Measurements from ENCODE around the gene TAF1. TPM values are rescaled to one million over a fixed set of nuclear protein-coding genes. Genes with fewer than 3 reads are reported as not detected.
"Not testable (repeated sequence)": the region's sequence is repeated elsewhere in the genome, so short reads cannot be mapped to it uniquely, and the experiment has no call there.

Gene TAF1
- total RNA-seq, 2 experiments from 2014 or later: 61.0 to 62.2 TPM

DNA sequence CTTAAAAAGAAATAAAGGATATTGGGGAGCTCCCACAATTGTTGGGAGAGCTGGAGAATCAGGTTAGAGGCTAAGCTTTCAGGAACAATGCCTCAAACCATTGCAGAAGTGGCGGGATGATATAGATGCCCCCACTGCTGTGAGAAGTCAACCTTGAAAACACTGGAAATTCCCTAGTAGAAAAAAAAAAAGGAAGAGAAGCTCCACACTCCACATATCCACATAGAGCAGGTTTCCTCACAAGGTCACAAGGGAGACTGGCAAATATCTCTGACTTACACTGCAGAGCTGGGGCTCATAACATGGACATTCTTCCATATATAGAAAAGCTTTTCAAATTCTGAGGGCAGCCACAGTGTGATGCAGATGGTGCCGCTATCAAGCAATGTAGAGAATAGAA lies 144.0 kb downstream of the TAF1 start:
- H3K4me1 ChIP-seq (ENCODE audit: insufficient read depth, low read length): peaks cover 2% of the 10 kb centered on the region
- Mint-ChIP-seq H3K4me3 (no peak overlapping the region), H3K9me3 (no peaks in the 10 kb centered on the region), H3K36me3 (ENCODE audit: low read depth) (no peaks in the 10 kb centered on the region), H3K27me3 (no peaks in the 10 kb centered on the region), H3K27ac (no peak overlapping the region), H3K4me1 (ENCODE audit: low read depth) (peaks cover 8% of the 10 kb centered on the region)
- DNase-seq: no peak
- CTCF ChIA-PET: no interaction called here
- no peak overlapping the region for H3K4me3 ChIP-seq (ENCODE audit: low read length)
- intact Hi-C loops (cut with DNase I, micrococcal nuclease): no loop called here
- H3K27me3 ChIP-seq (ENCODE audit: control insufficient read depth in 1 of 2, insufficient read depth in 2 of 2, low read length in 2 of 2): no peaks in the 10 kb centered on the region
- no peak for ATAC-seq (ENCODE audit: poor library complexity)
- H3K36me3 ChIP-seq (ENCODE audit: insufficient read depth, low read length): no peaks in the 10 kb centered on the region
- POLR2A ChIA-PET: no interaction called here
- H3K9me3 ChIP-seq (ENCODE audit: control insufficient read depth in 1 of 2, insufficient read depth in 1 of 2, low read length in 2 of 2): no peaks in the 10 kb centered on the region
- no peak overlapping the region for H3K27ac ChIP-seq (ENCODE audit: low read depth in 1 of 2, low read length in 2 of 2)
- TF ChIP-seq, protein P1, sequence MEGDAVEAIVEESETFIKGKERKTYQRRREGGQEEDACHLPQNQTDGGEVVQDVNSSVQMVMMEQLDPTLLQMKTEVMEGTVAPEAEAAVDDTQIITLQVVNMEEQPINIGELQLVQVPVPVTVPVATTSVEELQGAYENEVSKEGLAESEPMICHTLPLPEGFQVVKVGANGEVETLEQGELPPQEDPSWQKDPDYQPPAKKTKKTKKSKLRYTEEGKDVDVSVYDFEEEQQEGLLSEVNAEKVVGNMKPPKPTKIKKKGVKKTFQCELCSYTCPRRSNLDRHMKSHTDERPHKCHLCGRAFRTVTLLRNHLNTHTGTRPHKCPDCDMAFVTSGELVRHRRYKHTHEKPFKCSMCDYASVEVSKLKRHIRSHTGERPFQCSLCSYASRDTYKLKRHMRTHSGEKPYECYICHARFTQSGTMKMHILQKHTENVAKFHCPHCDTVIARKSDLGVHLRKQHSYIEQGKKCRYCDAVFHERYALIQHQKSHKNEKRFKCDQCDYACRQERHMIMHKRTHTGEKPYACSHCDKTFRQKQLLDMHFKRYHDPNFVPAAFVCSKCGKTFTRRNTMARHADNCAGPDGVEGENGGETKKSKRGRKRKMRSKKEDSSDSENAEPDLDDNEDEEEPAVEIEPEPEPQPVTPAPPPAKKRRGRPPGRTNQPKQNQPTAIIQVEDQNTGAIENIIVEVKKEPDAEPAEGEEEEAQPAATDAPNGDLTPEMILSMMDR (IDR thresholded peaks at IDR 0.05): no peak

DNA sequence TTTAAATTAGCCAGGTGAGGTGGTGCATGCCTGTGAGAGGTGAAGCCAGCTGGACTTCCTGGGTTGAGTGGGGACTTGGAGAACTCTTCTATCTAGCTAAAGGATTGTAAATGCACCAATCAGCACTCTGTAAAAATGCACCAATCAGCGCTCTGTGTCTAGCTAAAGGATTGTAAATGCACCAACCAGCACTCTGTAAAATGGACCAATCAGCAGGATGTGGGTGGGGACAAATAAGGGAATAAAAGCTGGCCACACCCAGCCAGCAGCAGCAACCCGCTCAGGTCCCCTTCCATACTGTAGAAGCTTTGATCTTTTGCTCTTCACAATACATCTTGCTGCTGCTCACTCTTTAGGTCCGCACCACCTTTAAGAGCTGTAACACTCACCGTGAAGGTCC lies 147.6 kb downstream of the TAF1 start:
- H3K9me3 ChIP-seq (ENCODE audit: control insufficient read depth in 1 of 2, insufficient read depth in 1 of 2, low read length in 2 of 2); H3K36me3 ChIP-seq (ENCODE audit: insufficient read depth, low read length); H3K27me3 Mint-ChIP-seq; H3K9me3 Mint-ChIP-seq; H3K4me3 ChIP-seq (ENCODE audit: low read length); H3K4me1 Mint-ChIP-seq (ENCODE audit: low read depth); DNase-seq; H3K27me3 ChIP-seq (ENCODE audit: control insufficient read depth in 1 of 2, insufficient read depth in 2 of 2, low read length in 2 of 2); H3K36me3 Mint-ChIP-seq (ENCODE audit: low read depth); H3K4me3 Mint-ChIP-seq; H3K4me1 ChIP-seq (ENCODE audit: insufficient read depth, low read length); H3K27ac Mint-ChIP-seq; H3K27ac ChIP-seq (ENCODE audit: low read depth in 1 of 2, low read length in 2 of 2); ATAC-seq (ENCODE audit: poor library complexity): not testable (repeated sequence)
- ChIA-PET CTCF (interaction anchor here (0.7 kb wide), 1 partner anchor 22 kb away, joined by 5 read pairs; no protein-coding TSS in a partner anchor), POLR2A (interaction anchor here (1.4 kb wide), 1 partner anchor 22 kb away, joined by 4 read pairs; no protein-coding TSS in a partner anchor)
- intact Hi-C loops (cut with DNase I, micrococcal nuclease): loop anchor here in 1 of 2 experiments (2.0 kb wide), 2 partner anchors 19 to 41 kb away; partner anchors contain the start of gene OGT

DNA sequence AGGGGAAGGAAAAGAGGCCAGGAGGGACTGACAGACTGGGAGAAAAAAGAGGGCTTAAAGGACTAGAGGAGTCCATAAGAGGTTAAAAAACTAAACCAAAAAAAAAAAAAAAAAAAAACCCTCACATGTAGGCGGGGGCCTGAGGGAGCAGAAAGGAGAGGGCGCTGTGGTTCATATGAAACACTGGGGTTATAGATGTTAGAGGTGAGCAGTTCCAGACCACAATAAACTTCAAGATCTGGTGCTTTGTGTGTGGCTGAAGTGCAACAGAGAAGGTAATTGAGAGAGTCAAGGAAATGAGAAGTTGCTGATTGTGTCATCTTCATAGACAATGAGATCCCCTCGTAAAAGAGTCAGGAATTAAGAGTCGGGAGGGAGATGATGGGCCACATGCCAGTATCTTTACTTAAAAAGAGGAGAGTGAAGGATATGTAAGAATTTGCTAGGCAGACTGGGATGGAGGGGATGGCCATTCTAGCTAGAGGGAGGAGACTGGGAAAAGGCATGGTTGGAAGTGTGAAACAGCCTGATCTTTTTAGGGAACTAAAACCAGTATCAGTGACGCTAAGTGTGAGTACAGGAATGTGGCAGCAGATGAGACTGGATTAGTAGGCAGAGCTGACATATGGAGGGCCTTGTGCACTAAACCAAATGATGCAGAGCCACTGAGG lies 148.3 kb downstream of the TAF1 start:
- peaks cover 2% of the 10 kb centered on the region for H3K4me1 ChIP-seq (ENCODE audit: insufficient read depth, low read length)
- no peaks in the 10 kb centered on the region for H3K9me3 Mint-ChIP-seq
- POLR2A ChIA-PET: interaction anchor here (1.4 to 2.1 kb wide), 2 partner anchors 18 to 22 kb away, joined by 4 to 9 read pairs; partner anchors contain the start of gene OGT
- H3K27me3 ChIP-seq (ENCODE audit: control insufficient read depth in 1 of 2, insufficient read depth in 2 of 2, low read length in 2 of 2): no peaks in the 10 kb centered on the region
- H3K27me3 Mint-ChIP-seq: no peaks in the 10 kb centered on the region
- DNase-seq (peak in 9 of 14 experiments; percentile 6 to 76 (median 38)), ATAC-seq (ENCODE audit: poor library complexity) (peak; percentile 97)
- H3K36me3 ChIP-seq (ENCODE audit: insufficient read depth, low read length): no peaks in the 10 kb centered on the region
- H3K4me3 Mint-ChIP-seq: no peak overlapping the region
- H3K4me3 ChIP-seq (ENCODE audit: low read length): no peak overlapping the region
- H3K27ac ChIP-seq (ENCODE audit: low read depth in 1 of 2, low read length in 2 of 2): no peak overlapping the region
- TF ChIP-seq, protein P1 (IDR thresholded peaks at IDR 0.05): no peak
- CTCF ChIA-PET: interaction anchor here (0.7 kb wide), 1 partner anchor 21 kb away, joined by 5 read pairs; no protein-coding TSS in a partner anchor
- no peaks in the 10 kb centered on the region for H3K9me3 ChIP-seq (ENCODE audit: control insufficient read depth in 1 of 2, insufficient read depth in 1 of 2, low read length in 2 of 2)
- H3K36me3 Mint-ChIP-seq (ENCODE audit: low read depth): no peaks in the 10 kb centered on the region
- H3K27ac Mint-ChIP-seq: peak overlapping the region; percentile 16
- H3K4me1 Mint-ChIP-seq (ENCODE audit: low read depth): peaks cover 8% of the 10 kb centered on the region
- intact Hi-C loops (cut with DNase I, micrococcal nuclease): loop anchor here in 1 of 2 experiments (2.0 kb wide), 2 partner anchors 18 to 40 kb away; partner anchors contain the start of gene OGT
